Measurements from ENCODE around the gene SLX1B.
"Not testable (repeated sequence)": the region's sequence is repeated elsewhere in the genome, so short reads cannot be mapped to it uniquely, and the experiment has no call there.

GRCh38 chr16:29425390-29425789 lies 28.9 kb upstream of the SLX1B start:
- TF ChIP-seq POLR2AphosphoS5 (IDR thresholded peaks at IDR 0.05; ENCODE audit: low read depth, low read length); POLR2A (IDR thresholded peaks at IDR 0.05; ENCODE audit: low read depth, low read length); TAF1 (IDR thresholded peaks at IDR 0.05; ENCODE audit: low read depth, low read length); PAX5 (IDR thresholded peaks at IDR 0.05; ENCODE audit: insufficient read depth, low read length, severe bottlenecking); POU2F2 (IDR thresholded peaks at IDR 0.05; ENCODE audit: low read depth, low read length): not testable (repeated sequence)

Data from GM12891 (cell line).